GM18508 (cell line): Measurements from ENCODE around the gene LIME1.

Source experiments
- ATAC-seq: cut with Tn5 transposase; IDR thresholded peaks from one replicate; pipeline ENCODE4 v1.9.1; 2021; ENCODE audit warnings: moderate number of reproducible peaks; ENCODE audit not compliant: insufficient read depth, unreplicated experiment

The LIME1 gene

DNA sequence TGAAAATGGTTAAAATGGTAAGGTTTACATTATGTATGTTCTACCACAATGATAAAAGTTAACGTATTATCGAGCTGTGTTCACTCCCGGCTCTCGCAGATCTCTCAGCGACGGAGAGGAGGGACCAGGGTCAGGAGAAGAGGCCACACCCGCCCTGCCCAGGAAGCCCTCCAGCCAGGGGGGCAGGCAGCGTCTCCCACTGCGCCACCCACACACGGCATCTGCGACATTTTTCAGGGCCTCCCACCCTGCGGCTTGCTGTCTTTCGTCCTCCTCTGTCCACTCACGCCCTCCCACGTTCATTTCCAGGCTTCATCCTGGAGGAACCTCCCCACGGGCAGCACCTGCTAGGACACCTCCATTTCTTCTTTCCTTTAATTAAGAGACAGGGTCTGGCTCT lies 51.3 kb downstream of the LIME1 start:
- no peak for ATAC-seq
